Measurements from ENCODE around the gene EGFR. TPM values are rescaled to one million over a fixed set of nuclear protein-coding genes. Genes with fewer than 3 reads are reported as not detected.

The EGFR gene
- total RNA-seq, 1 donor from 2014 or later, result 67.2 TPM

- no peak for DNase-seq (ENCODE audit: low read depth)
- Histone ChIP-seq H3K27me3 (ENCODE audit: control insufficient read depth, insufficient read depth, low read length) (no peaks in the 10 kb centered on the region), H3K4me3 (ENCODE audit: low read depth, low read length) (no peak overlapping the region), H3K36me3 (ENCODE audit: control insufficient read depth, insufficient read depth, low read length) (no peaks in the 10 kb centered on the region)
- no peak for TF ChIP-seq CTCF (IDR thresholded peaks at IDR 0.05; ENCODE audit: insufficient read depth, low read length, poor library complexity, severe bottlenecking)
Observed at GRCh38 chr7:55178863-55179773, 160.3 kb downstream of the EGFR start.

- H3K36me3 ChIP-seq (ENCODE audit: control insufficient read depth, insufficient read depth, low read length), result no peaks in the 10 kb centered on the region
- H3K4me3 ChIP-seq (ENCODE audit: low read depth, low read length), result no peak overlapping the region
- no peak for TF ChIP-seq CTCF (IDR thresholded peaks at IDR 0.05; ENCODE audit: insufficient read depth, low read length, poor library complexity, severe bottlenecking)
- no peak for DNase-seq (ENCODE audit: low read depth)
- no peaks in the 10 kb centered on the region for H3K27me3 ChIP-seq (ENCODE audit: control insufficient read depth, insufficient read depth, low read length)
Observed at GRCh38 chr7:55179931-55180682, 161.3 kb downstream of the EGFR start.

- Histone ChIP-seq H3K36me3 (ENCODE audit: control insufficient read depth, insufficient read depth, low read length) (no peaks in the 10 kb centered on the region), H3K4me3 (ENCODE audit: low read depth, low read length) (no peak overlapping the region), H3K27me3 (ENCODE audit: control insufficient read depth, insufficient read depth, low read length) (no peaks in the 10 kb centered on the region)
- DNase-seq (ENCODE audit: low read depth), result no peak
- TF ChIP-seq CTCF (IDR thresholded peaks at IDR 0.05; ENCODE audit: insufficient read depth, low read length, poor library complexity, severe bottlenecking), result no peak
Observed at GRCh38 chr7:55180963-55181542, 162.2 kb downstream of the EGFR start.

GRCh38 chr7:55181762-55182161 is 162.9 kb downstream of the EGFR start:
- Histone ChIP-seq H3K4me3 (ENCODE audit: low read depth, low read length) (no peak overlapping the region), H3K27me3 (ENCODE audit: control insufficient read depth, insufficient read depth, low read length) (no peaks in the 10 kb centered on the region), H3K36me3 (ENCODE audit: control insufficient read depth, insufficient read depth, low read length) (no peaks in the 10 kb centered on the region)
- no peak for TF ChIP-seq CTCF (IDR thresholded peaks at IDR 0.05; ENCODE audit: insufficient read depth, low read length, poor library complexity, severe bottlenecking)
- DNase-seq (ENCODE audit: low read depth), result no peak

GRCh38 chr7:55183897-55184296 is 165.1 kb downstream of the EGFR start:
- no peak for DNase-seq (ENCODE audit: low read depth)
- H3K27me3 ChIP-seq (ENCODE audit: control insufficient read depth, insufficient read depth, low read length), result no peaks in the 10 kb centered on the region
- TF ChIP-seq CTCF (IDR thresholded peaks at IDR 0.05; ENCODE audit: insufficient read depth, low read length, poor library complexity, severe bottlenecking), result no peak
- no peak overlapping the region for H3K4me3 ChIP-seq (ENCODE audit: low read depth, low read length)
- H3K36me3 ChIP-seq (ENCODE audit: control insufficient read depth, insufficient read depth, low read length), result no peaks in the 10 kb centered on the region
